ENCODE measurements around the gene EFNA4.

The EFNA4 gene

DNA sequence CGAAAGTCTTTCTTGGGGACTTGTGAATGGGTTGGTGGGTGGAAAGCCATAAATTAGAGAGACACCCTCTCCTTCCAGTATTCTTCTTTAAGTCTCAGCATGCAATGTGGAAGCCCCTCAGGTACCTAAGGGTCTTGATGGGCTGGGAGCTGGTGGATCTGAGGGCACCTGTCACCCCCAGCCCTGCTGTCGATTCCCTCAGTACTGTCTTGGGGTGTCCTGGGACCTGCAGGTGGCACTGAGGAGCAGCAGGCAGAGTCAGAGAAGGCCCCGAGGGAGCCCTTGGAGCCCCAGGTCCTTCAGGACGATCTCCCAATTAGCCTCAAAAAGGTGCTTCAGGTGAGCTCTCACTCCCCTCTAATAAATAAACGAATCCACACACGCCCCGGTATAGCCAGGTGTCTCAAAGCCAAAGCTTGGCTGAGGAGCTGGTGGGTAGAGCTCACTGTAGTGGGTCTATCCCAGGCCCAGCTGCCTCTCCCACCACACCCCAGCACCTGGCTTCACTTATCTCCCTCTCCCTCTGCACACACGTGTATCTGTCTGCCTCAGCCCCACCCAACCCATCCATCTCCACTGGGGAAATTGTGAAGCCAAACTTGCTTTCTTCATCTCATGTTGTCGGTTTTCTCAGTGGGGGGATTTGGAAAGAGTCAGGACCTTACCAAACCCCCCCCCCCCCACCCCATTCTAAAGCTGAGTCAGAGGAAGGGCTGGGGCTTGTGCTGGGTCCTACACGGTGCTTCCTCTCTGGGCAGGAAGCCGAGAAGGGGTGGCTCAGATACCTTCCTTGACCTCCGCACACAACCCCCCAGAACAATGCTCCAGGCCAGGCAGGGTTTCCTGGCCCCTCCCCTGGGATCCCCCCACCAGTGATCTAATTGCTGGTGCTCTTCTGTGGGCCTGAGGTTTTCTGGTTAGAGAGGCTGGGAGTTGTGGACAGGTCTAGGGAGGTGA, 10.8 kb upstream of the EFNA4 start:
- DNase-seq, result peak in 4 of 6 experiments; percentile 6 to 48 (median 16)

DNA sequence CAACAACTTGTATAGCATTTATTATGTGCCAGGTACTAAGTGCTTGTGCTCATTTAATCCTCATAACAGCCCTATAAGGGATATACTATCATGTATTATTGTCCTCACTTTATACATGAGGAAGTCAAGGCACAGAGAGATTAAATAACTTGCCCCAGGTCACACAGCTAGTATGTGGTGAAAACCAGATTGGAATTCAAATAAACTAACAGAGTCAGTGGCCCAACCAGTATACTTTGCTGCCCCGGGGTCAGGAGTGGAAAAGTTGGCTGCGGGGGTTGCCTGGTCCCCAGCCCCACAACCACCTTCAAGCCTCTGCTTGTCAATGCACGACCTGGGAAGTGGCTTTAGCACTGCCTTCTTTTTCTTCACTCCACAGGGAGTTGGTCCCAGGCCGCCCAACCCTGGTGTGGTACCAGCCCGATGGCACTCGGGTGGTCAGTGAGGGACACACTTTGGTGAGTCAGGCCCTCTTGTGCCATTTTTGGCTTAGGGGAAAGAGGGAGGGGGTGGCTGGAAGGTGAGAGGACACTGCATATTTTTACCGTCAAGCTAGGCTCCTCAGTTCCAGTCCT, 9.9 kb upstream of the EFNA4 start:
- DNase-seq, result no peak

DNA sequence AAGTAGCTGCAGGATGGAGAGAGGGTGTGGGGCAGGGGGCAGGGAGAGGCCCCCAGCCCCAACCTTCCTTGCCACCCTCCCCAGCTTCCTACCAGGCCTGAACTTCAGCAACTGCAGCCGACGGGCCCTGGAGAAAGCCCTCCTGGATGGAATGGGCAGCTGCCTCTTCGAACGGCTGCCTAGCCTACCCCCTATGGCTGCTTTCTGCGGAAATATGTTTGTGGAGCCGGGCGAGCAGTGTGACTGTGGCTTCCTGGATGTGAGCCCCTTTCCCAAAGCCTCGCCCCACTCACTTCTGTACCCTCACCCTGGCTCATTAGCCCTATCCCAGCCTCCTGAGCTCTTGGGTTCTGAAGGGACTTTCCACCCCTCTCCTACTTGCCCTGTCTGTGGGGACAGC, 6.4 kb upstream of the EFNA4 start:
- no peak for DNase-seq

DNA sequence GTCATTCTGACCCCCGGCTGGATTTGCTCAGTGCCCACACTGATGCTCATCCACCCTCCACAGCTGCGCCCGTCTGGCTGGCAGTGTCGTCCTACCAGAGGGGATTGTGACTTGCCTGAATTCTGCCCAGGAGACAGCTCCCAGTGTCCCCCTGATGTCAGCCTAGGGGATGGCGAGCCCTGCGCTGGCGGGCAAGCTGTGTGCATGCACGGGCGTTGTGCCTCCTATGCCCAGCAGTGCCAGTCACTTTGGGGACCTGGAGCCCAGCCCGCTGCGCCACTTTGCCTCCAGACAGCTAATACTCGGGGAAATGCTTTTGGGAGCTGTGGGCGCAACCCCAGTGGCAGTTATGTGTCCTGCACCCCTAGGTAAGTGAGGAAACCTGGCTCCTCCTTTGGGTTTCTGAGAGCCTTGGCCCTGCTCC, 5.7 kb upstream of the EFNA4 start:
- DNase-seq, result no peak

DNA sequence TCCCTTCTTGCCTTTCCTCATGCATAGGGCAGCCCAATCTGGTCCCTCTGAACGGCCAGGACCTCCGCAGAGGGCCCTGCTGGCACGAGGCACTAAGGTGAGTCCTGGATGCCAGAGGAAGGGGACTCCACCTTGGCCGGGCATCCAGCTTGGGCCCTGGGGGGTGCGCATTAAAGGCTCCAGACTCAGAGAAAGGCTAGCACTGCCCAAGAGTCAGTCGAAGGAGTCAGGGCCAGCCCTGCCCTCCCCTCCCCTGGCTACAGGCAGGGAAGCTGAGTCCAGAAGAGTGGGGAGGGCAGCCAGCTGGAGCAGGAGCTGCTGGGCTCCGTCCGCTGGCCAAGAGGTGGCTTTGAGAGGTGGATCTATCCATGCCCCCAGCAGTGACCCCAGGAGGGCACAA, 2.8 kb upstream of the EFNA4 start:
- no peak for DNase-seq

DNA sequence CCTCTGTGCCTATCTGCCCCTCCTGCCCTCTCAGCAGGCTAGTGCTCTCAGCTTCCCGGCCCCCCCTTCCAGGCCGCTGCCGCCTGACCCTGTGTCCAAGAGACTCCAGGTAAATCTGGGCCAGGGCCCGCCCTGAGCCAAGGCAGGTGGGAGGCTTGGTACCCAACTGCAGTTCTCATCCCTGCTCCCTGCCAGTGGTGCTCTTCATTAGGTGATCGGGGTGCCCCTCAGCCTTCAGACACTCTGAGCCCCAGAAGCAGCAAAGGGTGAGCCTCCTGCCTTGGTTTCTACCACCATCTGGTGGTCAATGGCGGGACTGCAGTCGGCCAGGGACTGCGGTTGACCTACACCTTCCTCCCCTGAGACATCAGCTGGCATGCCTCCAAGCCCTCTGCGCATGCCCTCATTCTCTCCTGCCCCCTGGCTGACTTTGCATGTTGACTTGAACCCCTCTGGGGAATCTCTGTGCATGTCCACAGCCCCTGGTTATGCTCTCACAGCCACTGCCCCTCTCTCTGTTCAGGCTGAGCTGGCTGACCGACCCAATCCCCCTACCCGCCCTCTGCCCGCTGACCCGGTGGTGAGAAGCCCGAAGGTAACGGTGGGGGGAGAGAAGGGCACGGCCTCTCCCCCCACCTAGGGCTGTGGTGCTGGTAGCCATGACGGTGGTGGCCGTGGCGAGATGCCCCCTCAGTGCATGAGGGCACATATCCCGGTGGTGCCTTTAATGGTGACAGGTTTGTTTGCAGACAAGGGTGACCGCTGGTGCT, 2.0 kb upstream of the EFNA4 start:
- peak; percentile 78 to 92 (median 88) for DNase-seq

DNA sequence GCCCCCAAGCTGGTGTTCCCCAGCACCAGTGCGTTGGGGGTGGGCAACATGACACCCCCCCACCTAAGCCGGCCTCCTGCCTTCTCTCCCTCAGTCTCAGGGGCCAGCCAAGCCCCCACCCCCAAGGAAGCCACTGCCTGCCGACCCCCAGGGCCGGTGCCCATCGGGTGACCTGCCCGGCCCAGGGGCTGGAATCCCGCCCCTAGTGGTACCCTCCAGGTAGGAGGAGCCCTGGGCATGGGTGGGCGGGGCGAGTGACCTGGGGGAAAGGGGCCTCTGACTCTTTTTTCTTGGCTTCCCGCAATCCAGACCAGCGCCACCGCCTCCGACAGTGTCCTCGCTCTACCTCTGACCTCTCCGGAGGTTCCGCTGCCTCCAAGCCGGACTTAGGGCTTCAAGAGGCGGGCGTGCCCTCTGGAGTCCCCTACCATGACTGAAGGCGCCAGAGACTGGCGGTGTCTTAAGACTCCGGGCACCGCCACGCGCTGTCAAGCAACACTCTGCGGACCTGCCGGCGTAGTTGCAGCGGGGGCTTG, 1.3 kb upstream of the EFNA4 start:
- peak in 1 of 6 experiments; percentile 36 for DNase-seq

DNA sequence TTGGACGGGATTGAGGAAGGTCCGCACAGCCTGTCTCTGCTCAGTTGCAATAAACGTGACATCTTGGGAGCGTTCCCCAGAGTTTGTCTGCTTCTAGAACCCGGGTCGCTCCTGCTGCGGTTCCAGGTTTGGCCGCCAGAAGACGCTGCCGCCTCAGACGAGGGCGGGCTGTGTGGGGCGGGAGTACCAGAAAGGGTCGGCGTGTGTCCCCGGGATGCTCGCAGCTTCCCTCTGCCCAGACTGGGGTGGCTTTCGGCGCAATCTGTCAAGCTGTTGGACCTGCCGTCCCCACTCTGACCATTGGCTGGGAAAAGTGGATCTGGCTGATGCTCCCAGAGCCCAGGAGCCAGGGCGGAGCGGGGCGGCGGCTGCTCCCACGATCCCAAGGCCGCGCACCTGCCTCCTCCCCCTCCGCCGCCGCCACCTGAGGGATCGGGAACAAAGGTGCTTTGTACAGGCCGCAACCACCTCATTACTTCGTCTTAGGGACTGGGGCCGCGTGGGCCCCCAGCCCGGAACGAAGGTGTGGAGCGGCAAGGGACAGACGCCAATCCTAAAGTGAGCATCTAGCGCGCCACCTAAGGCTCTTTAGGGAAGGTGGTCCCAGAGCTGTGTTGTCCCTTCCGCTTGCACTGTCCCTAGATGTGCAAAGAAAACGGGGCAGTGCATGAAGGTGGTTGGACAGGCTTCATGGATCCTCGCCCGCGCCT, 683 bp upstream of the EFNA4 start:
- DNase-seq, result peak; percentile 41 to 73 (median 64)

DNA sequence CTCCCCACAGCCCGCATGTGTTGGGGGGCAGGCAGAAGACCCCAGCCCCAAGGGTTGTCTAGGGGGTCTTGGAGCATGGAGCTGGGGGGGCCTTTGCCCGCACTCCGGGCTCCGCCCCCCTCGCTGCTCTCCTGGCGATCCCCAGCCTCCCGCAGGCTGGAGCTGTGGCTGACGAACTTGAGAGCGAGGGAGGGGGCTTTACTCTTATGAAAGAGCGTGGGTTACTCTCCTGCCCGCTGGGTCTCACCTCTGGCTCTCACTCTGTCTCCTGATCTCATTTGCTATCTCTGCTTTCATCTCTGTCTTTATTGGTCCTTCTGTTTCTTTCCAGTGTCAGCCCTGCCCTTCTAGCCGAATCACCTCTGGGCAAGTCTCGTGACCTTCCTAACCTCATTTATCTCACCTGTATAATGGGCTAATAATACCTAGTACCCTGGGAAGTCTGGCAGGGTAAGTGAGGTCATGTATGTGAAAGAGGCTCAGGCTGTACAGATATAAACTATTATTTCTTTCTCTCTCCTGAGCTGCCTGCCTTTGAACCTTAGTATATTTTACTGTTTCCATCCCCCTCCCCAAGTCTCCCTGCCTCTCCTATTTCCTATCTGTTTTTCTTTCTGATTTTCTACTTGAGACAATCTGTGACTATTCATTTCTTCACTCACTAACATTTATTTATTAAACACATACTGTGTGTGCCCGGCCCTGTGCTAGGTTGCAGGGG, 731 bp downstream of the EFNA4 start:
- DNase-seq, result peak in 2 of 6 experiments; percentile 44 to 46

DNA sequence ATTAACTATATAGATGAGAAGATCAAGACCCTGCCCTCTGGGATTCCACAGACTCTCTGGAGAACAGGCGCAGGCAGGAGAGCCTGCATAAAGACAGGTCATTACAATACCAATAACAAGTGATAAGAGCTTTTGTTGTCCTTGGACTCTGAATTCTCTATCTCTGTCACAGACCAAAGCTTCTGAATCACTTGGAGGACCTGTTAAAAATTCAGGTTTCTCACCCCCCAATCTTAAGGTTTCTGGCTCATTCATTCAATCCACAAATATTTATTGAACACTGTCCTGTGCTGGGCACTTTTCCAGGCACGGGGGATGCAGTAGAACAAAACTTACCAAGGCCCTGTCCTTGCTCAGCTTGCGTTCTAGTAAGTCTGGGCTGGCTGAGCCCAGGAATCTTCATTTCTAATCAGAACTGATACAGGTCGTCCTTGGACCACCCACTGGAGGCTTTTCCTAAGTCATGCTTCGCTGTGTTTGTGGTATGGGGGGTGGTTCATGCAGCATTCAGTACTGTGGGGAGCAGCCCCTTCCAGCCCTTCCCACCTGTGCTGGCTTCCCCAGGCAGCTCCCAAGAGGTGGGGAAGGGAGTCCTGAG, 1.4 kb downstream of the EFNA4 start:
- DNase-seq, result no peak

DNA sequence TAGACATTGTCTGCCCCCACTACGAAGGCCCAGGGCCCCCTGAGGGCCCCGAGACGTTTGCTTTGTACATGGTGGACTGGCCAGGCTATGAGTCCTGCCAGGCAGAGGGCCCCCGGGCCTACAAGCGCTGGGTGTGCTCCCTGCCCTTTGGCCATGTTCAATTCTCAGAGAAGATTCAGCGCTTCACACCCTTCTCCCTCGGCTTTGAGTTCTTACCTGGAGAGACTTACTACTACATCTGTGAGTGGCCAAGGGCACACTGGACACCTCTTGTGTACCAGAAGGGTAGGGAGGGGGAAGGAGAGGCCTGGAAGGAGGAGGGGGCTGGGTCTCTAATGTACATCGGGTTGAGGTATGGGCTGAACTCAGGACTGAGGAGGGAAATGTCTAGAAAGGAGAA, 3.2 kb downstream of the EFNA4 start:
- DNase-seq, result no peak

DNA sequence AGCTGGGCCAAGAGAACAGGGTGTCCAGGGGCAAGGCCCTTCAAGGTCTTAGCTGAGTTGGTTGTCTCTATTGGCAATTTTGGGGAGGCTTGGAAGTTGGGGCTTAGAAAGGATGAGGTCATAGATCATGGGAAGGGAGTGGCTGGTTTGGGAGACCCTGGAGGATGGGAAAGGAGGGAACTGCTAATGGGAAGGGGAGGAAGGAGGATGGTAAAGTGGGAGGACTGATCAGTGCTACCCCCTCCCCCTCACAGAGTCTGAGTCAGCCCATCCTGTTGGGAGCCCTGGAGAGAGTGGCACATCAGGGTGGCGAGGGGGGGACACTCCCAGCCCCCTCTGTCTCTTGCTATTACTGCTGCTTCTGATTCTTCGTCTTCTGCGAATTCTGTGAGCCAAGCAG, 5.1 kb downstream of the EFNA4 start:
- no peak for DNase-seq

DNA sequence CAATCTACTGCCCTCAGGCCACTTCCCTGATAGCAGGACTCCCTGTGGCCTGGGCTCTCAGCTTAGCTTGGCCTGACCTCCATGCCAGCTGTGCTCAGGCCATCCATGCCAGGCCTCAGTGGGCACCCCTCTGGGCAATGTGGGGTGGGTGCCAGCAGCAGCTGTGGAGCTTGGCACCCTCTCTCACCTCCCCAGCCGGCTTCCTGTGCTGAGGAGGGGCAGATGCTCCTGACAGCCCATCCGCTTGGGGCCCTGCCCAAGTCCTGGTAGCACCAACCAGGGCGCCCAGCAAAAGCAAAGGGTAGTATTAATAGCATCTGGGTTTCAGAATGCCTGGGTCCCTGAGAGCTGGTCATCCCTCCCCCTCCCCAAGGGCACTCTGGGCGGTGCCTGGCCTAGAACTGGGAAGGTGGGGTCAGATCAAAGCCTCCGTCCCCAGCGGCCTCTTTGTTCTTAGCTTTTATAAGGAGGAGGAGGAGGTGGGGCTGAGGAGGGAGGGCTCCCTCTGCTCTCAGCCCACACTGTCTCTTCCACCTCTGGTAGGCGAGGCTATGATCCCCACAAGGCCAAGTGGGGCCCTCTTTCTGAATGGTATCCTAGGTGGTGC, 6.1 kb downstream of the EFNA4 start:
- DNase-seq, result no peak

DNA sequence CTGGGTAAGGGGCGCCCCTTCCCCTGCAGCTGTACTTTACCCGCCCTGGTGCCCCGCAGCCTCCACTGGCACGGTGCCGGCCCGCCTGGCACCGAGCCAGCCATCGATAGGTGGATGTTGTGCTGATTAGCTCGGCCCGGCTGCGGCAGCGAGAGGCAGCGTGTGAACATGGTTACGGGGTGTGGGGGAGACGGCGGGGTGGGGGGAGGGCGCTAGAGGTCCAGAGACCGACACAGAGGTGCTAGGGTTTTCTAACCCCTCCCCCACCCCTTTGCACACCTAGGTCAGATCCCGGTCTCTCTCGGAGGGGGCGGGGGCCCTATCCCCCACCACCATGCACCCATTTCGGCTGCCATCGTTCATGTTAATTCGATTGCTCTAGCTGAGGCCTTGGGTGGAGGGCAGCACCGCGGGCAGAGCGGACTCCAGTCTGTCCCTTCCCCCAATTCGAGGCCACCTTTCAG, 6.7 kb downstream of the EFNA4 start:
- no peak for DNase-seq

DNA sequence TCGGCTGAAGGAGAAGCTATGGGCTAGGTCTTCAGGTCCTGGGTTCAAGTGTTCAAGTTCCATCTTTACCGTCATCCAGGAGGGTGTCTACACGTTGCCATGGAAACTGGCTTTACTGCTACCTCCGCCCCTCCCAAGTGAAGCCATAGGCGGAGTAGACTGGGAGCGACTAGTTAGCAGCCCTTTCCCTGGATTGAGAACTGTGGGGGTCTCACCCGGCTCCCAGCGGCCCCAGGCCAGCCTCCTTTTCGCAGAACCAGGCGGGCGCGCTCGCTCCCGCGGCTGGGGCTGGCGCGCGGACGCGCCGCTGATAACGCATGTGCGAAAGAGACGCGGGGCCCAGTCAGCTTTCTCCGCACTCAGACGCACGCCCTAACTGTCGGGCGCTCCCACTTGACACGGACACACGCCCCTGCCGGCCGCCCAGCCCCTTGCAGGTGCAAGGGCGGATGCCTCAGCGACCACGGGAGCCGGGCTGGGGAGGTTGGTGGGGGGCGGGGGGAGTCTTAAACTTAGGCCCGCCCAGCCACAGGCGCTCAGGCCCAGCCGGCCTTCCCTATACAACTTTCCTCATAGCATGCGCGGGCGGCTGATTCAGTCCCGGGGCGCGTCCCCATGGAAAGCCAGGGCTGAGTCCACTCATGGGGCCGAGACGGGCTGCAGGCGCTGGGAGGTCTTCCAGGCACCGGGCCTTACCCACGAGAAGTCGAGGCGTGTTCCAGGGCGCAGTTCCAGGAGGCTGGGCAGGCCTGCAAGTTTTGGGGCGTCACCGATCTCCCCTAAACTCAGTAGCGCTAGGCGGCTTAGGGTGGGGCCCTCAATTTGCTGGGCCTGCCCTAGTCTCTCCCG, 7.4 kb downstream of the EFNA4 start:
- DNase-seq, result peak; percentile 65 to 80 (median 72)

DNA sequence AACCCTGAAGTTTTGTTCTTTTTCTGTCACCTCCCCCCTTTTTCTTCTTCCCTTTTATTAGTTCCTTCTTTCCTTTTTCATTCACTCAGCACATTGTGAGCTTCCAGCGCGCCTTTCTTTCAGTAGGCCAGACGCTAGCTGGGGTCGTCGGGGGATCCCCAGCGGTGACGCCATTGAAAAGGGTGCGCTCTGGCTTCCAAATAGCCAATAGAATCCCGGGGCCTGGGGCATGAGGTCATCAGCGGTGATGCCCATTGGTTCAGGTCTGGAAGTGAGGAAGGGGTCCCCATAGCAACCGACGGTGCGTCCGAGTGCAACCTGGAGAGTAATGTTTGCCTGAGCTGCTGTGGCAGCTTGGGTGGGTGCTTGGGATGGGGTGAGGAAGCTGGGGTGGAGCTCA, 8.2 kb downstream of the EFNA4 start:
- no peak for DNase-seq

DNA sequence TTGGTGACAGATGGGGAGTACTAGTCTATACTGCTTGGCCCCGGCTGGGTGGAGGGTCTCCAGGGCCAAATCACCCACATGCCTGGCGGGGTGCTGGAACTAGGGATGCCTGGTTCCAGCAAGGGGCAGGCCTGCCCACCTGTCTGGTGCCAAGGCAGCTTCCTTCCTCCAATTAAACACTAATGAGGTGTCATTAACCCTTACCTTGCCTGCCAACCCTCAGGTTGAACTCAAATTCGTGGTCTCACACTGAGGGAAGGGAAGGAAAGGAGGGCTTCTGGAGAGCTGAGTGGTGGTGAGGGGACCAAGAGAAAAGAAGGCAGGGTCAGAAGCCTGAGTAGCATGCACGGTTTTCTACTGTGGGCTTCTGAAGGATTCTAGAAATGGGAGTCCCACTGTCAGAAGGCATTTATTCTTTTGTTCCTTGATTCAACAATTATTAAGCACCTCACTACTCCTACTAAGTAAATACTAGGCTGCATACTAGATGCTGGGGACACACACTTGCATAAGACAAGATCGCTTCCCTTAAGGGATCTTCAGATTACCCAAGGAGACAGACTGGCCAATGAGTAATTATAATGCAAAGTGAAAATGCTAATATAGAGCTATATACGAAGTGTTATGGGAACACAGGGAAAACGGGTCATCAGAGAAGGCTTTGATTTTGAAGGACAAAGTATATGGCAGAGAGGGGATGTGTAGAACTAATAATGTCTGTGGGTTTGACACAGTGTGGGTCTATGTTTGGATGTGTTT, 9.2 kb downstream of the EFNA4 start:
- no peak for DNase-seq

DNA sequence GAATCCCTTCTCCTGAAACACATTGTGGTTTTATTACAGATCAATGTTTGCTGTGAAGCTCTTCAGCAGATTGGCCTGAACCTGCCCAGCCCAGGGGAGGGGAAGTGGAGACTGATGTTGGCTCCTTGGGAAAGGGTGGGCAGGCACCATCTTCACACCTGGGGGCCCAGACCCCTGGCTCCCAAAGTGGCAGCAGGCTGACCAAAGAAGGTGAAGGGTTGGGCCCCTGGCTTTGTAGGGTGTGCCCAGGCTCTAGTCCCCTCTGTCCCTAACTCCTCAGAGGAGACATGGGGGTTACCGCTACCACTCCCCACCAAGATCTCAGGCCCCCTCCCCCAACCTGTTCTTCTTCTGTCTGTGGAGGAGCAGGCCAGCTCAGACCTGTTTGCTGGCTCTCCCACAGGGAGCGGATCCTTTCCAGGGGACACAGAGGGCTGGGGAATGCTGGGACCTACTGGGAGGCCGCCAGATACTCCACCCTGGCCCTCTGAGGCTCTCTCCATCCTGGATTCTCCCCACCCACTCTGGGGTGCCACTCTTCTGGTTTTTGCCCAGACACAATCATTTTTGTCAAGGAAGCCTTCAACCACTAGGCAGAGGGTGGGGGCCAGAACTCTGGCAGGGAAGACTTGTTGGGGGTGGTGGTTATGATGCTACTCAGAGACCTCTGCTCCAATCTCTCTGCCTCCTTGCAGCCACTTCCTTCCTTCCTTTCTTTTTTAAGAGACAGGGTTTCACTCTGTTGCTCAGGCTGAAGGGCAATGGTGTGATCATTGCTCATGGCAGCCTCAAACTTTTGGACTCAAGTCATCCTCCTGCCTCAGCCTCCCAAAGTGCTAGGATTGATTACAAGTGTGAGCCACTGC, 10.1 kb downstream of the EFNA4 start:
- DNase-seq, result no peak

All from stimulated activated naive CD4-positive, alpha-beta T cell (primary cell).